ENCODE measurements around the gene CCDC33.
"Not testable (repeated sequence)": the region's sequence is repeated elsewhere in the genome, so short reads cannot be mapped to it uniquely, and the experiment has no call there.

Gene CCDC33

DNA sequence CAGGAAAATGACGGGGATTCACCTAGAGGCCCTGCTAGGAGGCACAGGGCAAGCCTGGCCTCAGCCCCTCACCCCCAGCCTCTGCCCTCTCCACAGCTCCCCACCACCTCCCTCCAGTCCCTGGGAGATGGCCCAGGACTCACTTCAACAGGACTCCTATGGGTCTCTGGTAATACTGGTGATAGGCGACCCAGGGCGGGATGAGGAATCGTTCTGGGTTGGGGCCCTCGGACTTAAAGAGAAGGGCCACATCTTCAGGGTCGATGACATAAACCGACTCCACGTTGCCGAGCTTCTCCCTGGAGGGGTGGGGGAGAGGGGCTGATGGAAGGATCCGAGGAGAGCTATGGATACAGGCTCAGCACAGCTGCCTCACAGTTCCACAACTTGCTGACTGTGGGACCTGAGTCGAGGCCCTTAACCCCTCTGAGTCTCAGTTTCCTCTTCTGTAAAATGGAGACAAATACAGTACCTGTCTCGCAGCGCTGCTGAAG, 111.7 kb downstream of the CCDC33 start:
- Histone ChIP-seq H3K27me3 (ENCODE audit: insufficient read depth, low read length) (no peaks in the 10 kb centered on the region), H3K9me3 (ENCODE audit: insufficient read depth, low read depth, low read length) (no peaks in the 10 kb centered on the region), H3K27ac (ENCODE audit: low read depth, low read length) (no peak overlapping the region), H3K36me3 (ENCODE audit: insufficient read depth, low read length) (no peaks in the 10 kb centered on the region), H3K9ac (ENCODE audit: low read depth, low read length) (no peak overlapping the region), H3K4me3 (ENCODE audit: low read length) (no peak overlapping the region), H3K4me1 (ENCODE audit: insufficient read depth, low read length) (peaks cover 16% of the 10 kb centered on the region)
- WGBS: 90% methylated on average over 13 of the region's 13 CpGs

DNA sequence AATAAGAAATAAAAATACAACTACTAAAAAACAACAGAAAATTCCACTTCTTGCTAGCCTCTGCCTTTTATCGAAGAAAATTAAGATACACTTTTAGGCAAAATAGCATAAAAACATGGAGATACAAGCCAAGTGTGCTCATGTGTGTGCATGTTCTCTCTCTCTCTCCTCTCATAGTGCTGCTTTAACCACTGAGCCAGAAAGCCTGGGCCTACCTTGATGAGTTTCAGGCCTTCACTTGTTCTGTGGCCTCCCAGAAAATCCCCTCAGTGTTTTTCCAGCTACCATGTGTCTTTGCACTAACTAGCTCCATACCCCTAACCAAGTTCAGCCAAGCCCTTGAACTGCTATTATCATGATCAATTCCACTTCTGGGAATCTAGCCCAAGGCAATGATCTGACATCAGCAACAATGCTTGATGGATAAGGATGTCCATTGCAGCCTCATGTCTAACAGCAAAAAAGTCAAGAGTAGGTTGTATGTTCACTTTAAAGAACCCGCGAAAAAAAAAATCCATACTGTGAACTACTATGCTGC, 113.2 kb downstream of the CCDC33 start:
- H3K9me3 ChIP-seq (ENCODE audit: insufficient read depth, low read depth, low read length): peaks cover 8% of the 10 kb centered on the region; the same call in 1 of the 2 replicates
- no peak overlapping the region for H3K4me3 ChIP-seq (ENCODE audit: low read length)
- H3K27ac ChIP-seq (ENCODE audit: low read depth, low read length): no peak overlapping the region
- 98% methylated on average over 3 of the region's 3 CpGs for WGBS
- H3K27me3 ChIP-seq (ENCODE audit: insufficient read depth, low read length): no peaks in the 10 kb centered on the region
- H3K36me3 ChIP-seq (ENCODE audit: insufficient read depth, low read length): no peaks in the 10 kb centered on the region
- peaks cover 16% of the 10 kb centered on the region for H3K4me1 ChIP-seq (ENCODE audit: insufficient read depth, low read length)
- no peak overlapping the region for H3K9ac ChIP-seq (ENCODE audit: low read depth, low read length)

- peaks cover 8% of the 10 kb centered on the region; the same call in 1 of the 2 replicates for H3K9me3 ChIP-seq (ENCODE audit: insufficient read depth, low read depth, low read length)
- no peaks in the 10 kb centered on the region for H3K27me3 ChIP-seq (ENCODE audit: insufficient read depth, low read length)
- no peak overlapping the region for H3K9ac ChIP-seq (ENCODE audit: low read depth, low read length)
- WGBS: 66% methylated on average over 14 of the region's 14 CpGs
- no peak overlapping the region for H3K4me3 ChIP-seq (ENCODE audit: low read length)
- H3K36me3 ChIP-seq (ENCODE audit: insufficient read depth, low read length): no peaks in the 10 kb centered on the region
- H3K4me1 ChIP-seq (ENCODE audit: insufficient read depth, low read length): peaks cover 11% of the 10 kb centered on the region
- H3K27ac ChIP-seq (ENCODE audit: low read depth, low read length): no peak overlapping the region
Measured at GRCh38 chr15:74350295-74351275, 114.5 kb downstream of the CCDC33 start.

DNA sequence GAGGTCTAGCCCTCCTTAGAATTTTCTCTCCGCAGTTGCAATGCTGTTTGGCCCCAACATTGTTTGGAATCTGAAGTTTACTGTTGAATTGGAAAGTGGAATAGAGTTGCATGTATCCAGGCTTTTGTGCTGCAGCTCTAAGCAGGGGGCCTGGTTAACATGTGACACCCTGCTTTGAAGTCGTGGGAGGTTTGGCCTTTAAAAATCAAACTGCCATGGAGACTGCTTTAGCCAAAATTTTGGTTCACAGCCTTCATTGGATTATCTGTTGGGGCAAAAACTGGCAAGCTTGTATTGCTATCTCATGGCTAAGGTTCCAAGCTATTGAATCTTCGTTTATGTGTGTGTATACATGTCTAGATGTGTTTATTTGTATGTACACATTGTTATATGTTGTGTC, 115.5 kb downstream of the CCDC33 start:
- Histone ChIP-seq H3K36me3 (ENCODE audit: insufficient read depth, low read length) (no peaks in the 10 kb centered on the region), H3K27me3 (ENCODE audit: insufficient read depth, low read length) (no peaks in the 10 kb centered on the region; the same call in 1 of the 2 replicates), H3K4me1 (ENCODE audit: insufficient read depth, low read length) (peaks cover 11% of the 10 kb centered on the region), H3K27ac (ENCODE audit: low read depth, low read length) (no peak overlapping the region), H3K9me3 (ENCODE audit: insufficient read depth, low read depth, low read length) (peaks cover 8% of the 10 kb centered on the region; the same call in 1 of the 2 replicates), H3K9ac (ENCODE audit: low read depth, low read length) (no peak overlapping the region), H3K4me3 (ENCODE audit: low read length) (no peak overlapping the region)
- WGBS: 56% methylated on average over 3 of the region's 3 CpGs

DNA sequence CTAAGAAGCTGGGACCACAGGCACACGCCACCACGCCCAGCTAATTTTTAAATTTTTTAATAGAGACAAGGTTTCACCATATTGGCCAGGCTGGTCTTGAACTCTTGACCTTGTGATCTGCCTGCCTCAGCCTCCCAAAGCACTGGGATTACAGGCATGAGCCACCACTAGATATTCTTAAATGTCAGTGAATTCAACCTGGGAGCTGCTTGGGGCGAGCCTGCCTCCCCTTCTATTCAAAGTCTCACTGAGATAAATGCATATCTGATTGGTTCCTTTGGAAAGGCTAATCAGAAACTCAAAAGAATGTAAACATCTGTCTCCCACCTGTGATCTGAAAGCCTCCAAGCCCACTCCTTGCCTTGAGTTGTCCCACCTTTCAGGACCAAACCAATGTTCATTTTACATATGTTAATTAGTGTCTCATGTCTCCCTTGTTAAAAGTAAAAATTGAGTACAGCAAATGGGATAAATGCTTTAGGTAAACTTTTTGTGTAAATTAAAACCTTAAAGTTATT, 116.3 kb downstream of the CCDC33 start:
- Histone ChIP-seq H3K27me3 (ENCODE audit: insufficient read depth, low read length) (no peaks in the 10 kb centered on the region; the same call in 1 of the 2 replicates), H3K4me1 (ENCODE audit: insufficient read depth, low read length) (peaks cover 11% of the 10 kb centered on the region), H3K4me3 (ENCODE audit: low read length) (no peak overlapping the region), H3K27ac (ENCODE audit: low read depth, low read length) (no peak overlapping the region), H3K36me3 (ENCODE audit: insufficient read depth, low read length) (no peaks in the 10 kb centered on the region), H3K9me3 (ENCODE audit: insufficient read depth, low read depth, low read length) (peaks cover 8% of the 10 kb centered on the region; the same call in 1 of the 2 replicates), H3K9ac (ENCODE audit: low read depth, low read length) (no peak overlapping the region)
- WGBS: 66% methylated on average over 3 of the region's 3 CpGs

GRCh38 chr15:74353992-74354391, 117.9 kb downstream of the CCDC33 start:
- H3K27ac ChIP-seq (ENCODE audit: low read depth, low read length); H3K9ac ChIP-seq (ENCODE audit: low read depth, low read length); H3K4me3 ChIP-seq (ENCODE audit: low read length); H3K9me3 ChIP-seq (ENCODE audit: insufficient read depth, low read depth, low read length); H3K36me3 ChIP-seq (ENCODE audit: insufficient read depth, low read length); H3K27me3 ChIP-seq (ENCODE audit: insufficient read depth, low read length): not testable (repeated sequence)
- H3K4me1 ChIP-seq (ENCODE audit: insufficient read depth, low read length): peaks cover 12% of the 10 kb centered on the region
- WGBS: 67% methylated on average over 2 of the region's 2 CpGs

- H3K9ac ChIP-seq (ENCODE audit: low read depth, low read length); H3K4me3 ChIP-seq (ENCODE audit: low read length); H3K27ac ChIP-seq (ENCODE audit: low read depth, low read length); H3K27me3 ChIP-seq (ENCODE audit: insufficient read depth, low read length); H3K9me3 ChIP-seq (ENCODE audit: insufficient read depth, low read depth, low read length); H3K36me3 ChIP-seq (ENCODE audit: insufficient read depth, low read length): not testable (repeated sequence)
- H3K4me1 ChIP-seq (ENCODE audit: insufficient read depth, low read length): peaks cover 22% of the 10 kb centered on the region
- whole genome bisulfite sequencing: 94% methylated on average over 6 of the region's 6 CpGs
Measured at GRCh38 chr15:74356050-74356449, 119.9 kb downstream of the CCDC33 start.

DNA sequence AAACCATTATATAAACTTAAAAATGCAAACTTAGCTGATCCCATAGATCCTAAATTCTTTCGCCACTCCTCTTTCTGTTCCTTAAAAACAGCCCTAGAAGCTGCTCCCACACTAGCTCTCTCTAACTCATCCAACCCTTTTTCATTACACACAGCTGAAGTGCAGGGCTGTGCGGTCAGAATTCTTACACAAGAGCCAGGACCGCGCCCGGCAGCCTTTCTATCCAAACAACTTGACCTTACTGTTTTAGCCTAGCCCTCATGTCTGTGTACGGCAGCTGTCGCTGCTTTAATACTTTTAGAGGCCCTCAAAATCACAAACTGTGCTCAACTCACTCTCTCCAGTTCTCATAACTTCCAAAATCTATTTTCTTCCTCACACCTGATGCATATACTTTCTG, 121.4 kb downstream of the CCDC33 start:
- not testable (repeated sequence) for H3K9me3 ChIP-seq (ENCODE audit: insufficient read depth, low read depth, low read length); H3K27me3 ChIP-seq (ENCODE audit: insufficient read depth, low read length); H3K27ac ChIP-seq (ENCODE audit: low read depth, low read length); H3K4me3 ChIP-seq (ENCODE audit: low read length); H3K9ac ChIP-seq (ENCODE audit: low read depth, low read length); H3K36me3 ChIP-seq (ENCODE audit: insufficient read depth, low read length)
- 93% methylated on average over 7 of the region's 7 CpGs for WGBS
- H3K4me1 ChIP-seq (ENCODE audit: insufficient read depth, low read length): peaks cover 13% of the 10 kb centered on the region

DNA sequence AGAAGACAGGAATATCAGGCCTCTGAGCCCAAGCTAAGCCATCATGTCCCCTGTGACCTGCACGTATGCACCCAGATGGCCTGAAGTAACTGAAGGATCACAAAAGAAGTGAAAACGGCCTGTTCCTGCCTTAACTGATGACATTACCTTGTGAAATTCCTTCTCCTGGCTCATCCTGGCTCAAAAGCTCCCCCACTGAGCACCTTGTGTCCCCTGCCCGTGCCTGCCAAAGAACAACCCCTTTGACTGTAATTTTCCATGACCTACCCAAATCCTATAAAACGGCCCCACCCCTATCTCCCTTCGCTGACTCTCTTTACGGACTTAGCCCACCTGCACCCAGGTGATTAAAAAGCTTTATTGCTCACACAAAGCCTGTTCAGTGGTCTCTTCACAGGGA, 123.2 kb downstream of the CCDC33 start:
- WGBS: 15% methylated on average over 6 of the region's 6 CpGs
- H3K9ac ChIP-seq (ENCODE audit: low read depth, low read length): peak overlapping the region; percentile 14; the same call in 1 of the 2 replicates
- peaks cover 16% of the 10 kb centered on the region for H3K4me1 ChIP-seq (ENCODE audit: insufficient read depth, low read length)
- not testable (repeated sequence) for H3K27me3 ChIP-seq (ENCODE audit: insufficient read depth, low read length); H3K36me3 ChIP-seq (ENCODE audit: insufficient read depth, low read length); H3K4me3 ChIP-seq (ENCODE audit: low read length); H3K9me3 ChIP-seq (ENCODE audit: insufficient read depth, low read depth, low read length)
- peak overlapping the region; percentile 64; the same call in 1 of the 2 replicates for H3K27ac ChIP-seq (ENCODE audit: low read depth, low read length)

DNA sequence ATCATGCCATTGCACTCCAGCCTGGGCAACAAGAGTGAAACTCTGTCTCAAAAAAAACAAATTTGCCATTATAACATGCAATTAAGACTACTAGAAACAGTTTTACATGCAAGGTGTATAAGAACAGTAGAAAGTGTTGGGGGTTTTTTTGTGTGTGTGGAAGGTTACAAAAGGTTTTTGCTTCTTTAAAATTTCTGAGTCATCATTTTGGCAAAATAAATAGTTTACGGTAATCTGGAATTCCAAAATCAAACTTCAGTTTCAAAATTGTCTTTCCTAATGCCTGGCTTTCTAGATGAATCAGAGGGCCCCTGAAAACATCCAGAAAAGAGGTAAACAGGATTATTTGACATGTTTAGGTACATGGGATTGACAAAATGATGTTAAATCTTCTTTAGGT, 124.7 kb downstream of the CCDC33 start:
- WGBS: 75% methylated on average over 1 of the region's 1 CpG
- not testable (repeated sequence) for H3K36me3 ChIP-seq (ENCODE audit: insufficient read depth, low read length); H3K27ac ChIP-seq (ENCODE audit: low read depth, low read length); H3K4me3 ChIP-seq (ENCODE audit: low read length); H3K9me3 ChIP-seq (ENCODE audit: insufficient read depth, low read depth, low read length); H3K9ac ChIP-seq (ENCODE audit: low read depth, low read length)
- H3K27me3 ChIP-seq (ENCODE audit: insufficient read depth, low read length): peaks cover 18% of the 10 kb centered on the region
- H3K4me1 ChIP-seq (ENCODE audit: insufficient read depth, low read length): peaks cover 25% of the 10 kb centered on the region

DNA sequence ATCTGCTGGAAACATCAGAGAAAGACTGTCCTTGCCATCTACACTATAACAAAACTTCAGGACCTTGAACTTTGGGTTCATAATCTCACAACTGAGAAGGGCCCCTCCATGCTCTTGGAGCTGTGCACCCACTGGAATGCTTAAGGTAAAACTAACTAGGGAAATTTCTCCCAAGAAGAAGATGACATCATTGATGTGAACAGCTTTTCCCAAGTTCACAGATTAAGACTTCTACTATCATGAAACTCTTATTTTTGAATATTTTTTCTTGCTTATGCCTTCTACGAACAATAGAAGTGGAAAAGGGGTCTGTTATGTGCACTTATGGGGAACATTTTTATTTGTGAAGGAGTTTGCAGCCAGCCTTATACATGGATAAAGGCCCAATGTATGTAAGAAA, 126.4 kb downstream of the CCDC33 start:
- Histone ChIP-seq H3K27ac (ENCODE audit: low read depth, low read length) (no peak overlapping the region), H3K9ac (ENCODE audit: low read depth, low read length) (no peak overlapping the region), H3K4me1 (ENCODE audit: insufficient read depth, low read length) (peaks cover 25% of the 10 kb centered on the region), H3K4me3 (ENCODE audit: low read length) (no peak overlapping the region), H3K9me3 (ENCODE audit: insufficient read depth, low read depth, low read length) (no peaks in the 10 kb centered on the region), H3K27me3 (ENCODE audit: insufficient read depth, low read length) (peaks cover 29% of the 10 kb centered on the region), H3K36me3 (ENCODE audit: insufficient read depth, low read length) (no peaks in the 10 kb centered on the region)
- WGBS: 100% methylated on average over 1 of the region's 1 CpG
